Measurements from ENCODE around the gene ONECUT3.

DNA sequence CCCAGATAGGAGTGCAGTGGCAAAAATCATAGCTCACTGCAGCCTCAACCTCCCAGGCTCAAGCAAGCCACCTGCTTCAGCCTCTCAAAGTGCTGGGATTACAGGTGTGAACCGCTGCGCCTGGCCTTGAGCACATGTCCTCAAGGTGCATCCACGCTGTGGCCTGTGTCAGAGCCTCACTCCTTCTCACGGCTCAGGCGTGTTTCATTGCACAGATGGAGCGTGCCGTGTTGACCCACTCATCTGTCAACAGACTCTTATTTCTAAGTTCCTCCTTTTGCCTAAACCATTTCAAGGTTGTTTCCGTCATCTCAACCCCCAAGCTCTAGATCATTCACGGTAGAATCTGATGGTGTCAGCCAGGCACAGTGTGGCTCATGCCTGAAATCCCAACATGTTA lies 30.6 kb downstream of the ONECUT3 start:
- no peak for TF ChIP-seq POLR2A (IDR thresholded peaks at IDR 0.05)
- TF ChIP-seq, protein P1, sequence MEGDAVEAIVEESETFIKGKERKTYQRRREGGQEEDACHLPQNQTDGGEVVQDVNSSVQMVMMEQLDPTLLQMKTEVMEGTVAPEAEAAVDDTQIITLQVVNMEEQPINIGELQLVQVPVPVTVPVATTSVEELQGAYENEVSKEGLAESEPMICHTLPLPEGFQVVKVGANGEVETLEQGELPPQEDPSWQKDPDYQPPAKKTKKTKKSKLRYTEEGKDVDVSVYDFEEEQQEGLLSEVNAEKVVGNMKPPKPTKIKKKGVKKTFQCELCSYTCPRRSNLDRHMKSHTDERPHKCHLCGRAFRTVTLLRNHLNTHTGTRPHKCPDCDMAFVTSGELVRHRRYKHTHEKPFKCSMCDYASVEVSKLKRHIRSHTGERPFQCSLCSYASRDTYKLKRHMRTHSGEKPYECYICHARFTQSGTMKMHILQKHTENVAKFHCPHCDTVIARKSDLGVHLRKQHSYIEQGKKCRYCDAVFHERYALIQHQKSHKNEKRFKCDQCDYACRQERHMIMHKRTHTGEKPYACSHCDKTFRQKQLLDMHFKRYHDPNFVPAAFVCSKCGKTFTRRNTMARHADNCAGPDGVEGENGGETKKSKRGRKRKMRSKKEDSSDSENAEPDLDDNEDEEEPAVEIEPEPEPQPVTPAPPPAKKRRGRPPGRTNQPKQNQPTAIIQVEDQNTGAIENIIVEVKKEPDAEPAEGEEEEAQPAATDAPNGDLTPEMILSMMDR (IDR thresholded peaks at IDR 0.05), result no peak

Data from lower leg skin (tissue), 3 donors.